Stimulated activated effector memory CD8-positive, alpha-beta T cell treated with anti-CD3 and anti-CD28 coated beads, Interleukin-12 subunit alpha, Interleukin-12 subunit beta, amount 100 ng/mL, for 72 hours (primary cell): ENCODE measurements around the gene HSDL2.
A peak's percentile ranks its signal among the peaks of the same experiment; 100 is the strongest.

Source experiments
- ATAC-seq: fragments of 150-1000 bp; cut with Tn5 transposase; 2 replicates; pipeline ENCODE4 v1.10.0; 2021
- DNase-seq, 2 donors: peaks; one replicate each; pipeline ENCODE4 v3.0.0; 2021 to 2022; ENCODE audit warnings: low spot score in 2 of 2
- H3K27ac Mint-ChIP-seq: one replicate; pipeline ENCODE4 v1.8.0; 2022; ENCODE audit warnings: mild to moderate bottlenecking, mixed read lengths
- H3K36me3 Mint-ChIP-seq: one replicate; pipeline ENCODE4 v1.8.0; 2022; ENCODE audit warnings: mild to moderate bottlenecking, mixed read lengths
- H3K4me1 Mint-ChIP-seq: one replicate; pipeline ENCODE4 v1.8.0; 2022; ENCODE audit warnings: mixed read lengths
- H3K4me3 Mint-ChIP-seq: one replicate; pipeline ENCODE4 v1.8.0; 2022; ENCODE audit warnings: mild to moderate bottlenecking, mixed read lengths
- H3K9me3 Mint-ChIP-seq: one replicate; pipeline ENCODE4 v1.8.0; 2022; ENCODE audit warnings: mixed read lengths

Gene HSDL2

DNA sequence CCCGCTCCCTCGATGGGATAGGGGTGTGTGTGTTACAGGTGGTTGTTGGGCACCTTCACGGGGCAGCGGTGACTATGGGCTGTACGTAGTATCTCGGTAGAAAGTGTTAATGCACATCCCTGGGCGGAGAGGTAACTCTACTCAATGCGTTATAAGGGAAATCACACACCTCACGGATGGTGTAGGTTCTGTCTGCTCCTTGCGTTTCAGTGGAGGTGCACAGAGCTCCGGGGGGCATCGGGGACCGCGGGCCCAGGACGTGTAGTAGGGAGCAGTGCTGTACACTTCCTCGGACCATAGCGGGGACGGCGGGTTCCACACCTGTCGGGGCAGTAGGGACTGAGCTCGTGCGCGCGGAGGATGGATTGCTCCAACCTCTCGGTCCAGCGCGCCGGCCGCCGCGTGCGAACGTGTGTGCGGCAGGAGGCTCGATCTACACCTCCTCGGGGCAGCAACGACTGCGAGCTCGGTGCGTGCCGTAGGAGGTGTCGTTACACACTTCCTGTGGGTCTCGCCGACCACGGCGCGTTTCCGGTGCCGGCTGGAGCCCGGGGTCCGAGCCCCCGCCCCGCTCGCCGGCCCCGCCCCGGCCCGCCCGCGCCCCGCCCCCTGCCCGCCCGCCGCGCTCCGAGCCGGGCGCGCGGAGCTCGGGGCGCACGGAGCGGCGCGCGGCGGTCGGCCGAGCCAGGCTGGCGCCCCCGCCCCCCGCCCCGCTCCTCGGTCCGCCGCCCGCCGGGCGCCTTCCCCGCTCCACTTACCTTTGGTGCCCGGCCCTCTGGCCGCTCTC lies 106.5 kb downstream of the HSDL2 start, which contains the start of gene KIAA1958:
Gene KIAA1958 (plus strand): TSS at position 607 of the 787 bp plus-strand sequence. CDS start 87,254 bp downstream, outside the sequence.
- no peaks in the 10 kb centered on the region for H3K9me3 Mint-ChIP-seq
- H3K27ac Mint-ChIP-seq: peak within 1 kb of the TSS; percentile 95
- H3K4me1 Mint-ChIP-seq: peaks cover 16% of the 10 kb centered on the region
- peak within 1 kb of the TSS; percentile 96 for H3K4me3 Mint-ChIP-seq
- ATAC-seq (peak; percentile 98), DNase-seq (peak; percentile 76 to 91)
- H3K36me3 Mint-ChIP-seq: peaks cover 6% of the 10 kb centered on the region

- ATAC-seq: peak; percentile 49
- peak overlapping the region; percentile 96 for H3K4me3 Mint-ChIP-seq
- peaks cover 16% of the 10 kb centered on the region for H3K4me1 Mint-ChIP-seq
- peak overlapping the region; percentile 68 for H3K27ac Mint-ChIP-seq
- H3K36me3 Mint-ChIP-seq: peaks cover 6% of the 10 kb centered on the region
- DNase-seq: peak; percentile 43 to 77
- H3K9me3 Mint-ChIP-seq: no peaks in the 10 kb centered on the region
Measured at GRCh38 chr9:112487008-112487798, 107.3 kb downstream of the HSDL2 start.

GRCh38 chr9:112487799-112488340 lies 108.0 kb downstream of the HSDL2 start:
- ATAC-seq: no peak

GRCh38 chr9:112489039-112489546 lies 109.2 kb downstream of the HSDL2 start:
- Mint-ChIP-seq H3K36me3 (peaks cover 7% of the 10 kb centered on the region), H3K27ac (no peak overlapping the region), H3K4me1 (peaks cover 16% of the 10 kb centered on the region), H3K4me3 (no peak overlapping the region), H3K9me3 (peaks cover 3% of the 10 kb centered on the region)
- no peak for ATAC-seq
- no peak for DNase-seq

More at GRCh38 chr9:112487799-112488340, 108.0 kb downstream of the HSDL2 start:
- peaks cover 16% of the 10 kb centered on the region for H3K4me1 Mint-ChIP-seq
- DNase-seq: no peak
- H3K27ac Mint-ChIP-seq: peak overlapping the region; percentile 68
- H3K9me3 Mint-ChIP-seq: no peaks in the 10 kb centered on the region
- H3K4me3 Mint-ChIP-seq: peak overlapping the region; percentile 96
- H3K36me3 Mint-ChIP-seq: peaks cover 6% of the 10 kb centered on the region

GRCh38 chr9:112489876-112490666 lies 110.2 kb downstream of the HSDL2 start:
- H3K4me1 Mint-ChIP-seq: peaks cover 16% of the 10 kb centered on the region
- peaks cover 14% of the 10 kb centered on the region for H3K36me3 Mint-ChIP-seq
- peaks cover 9% of the 10 kb centered on the region for H3K9me3 Mint-ChIP-seq
- ATAC-seq (no peak), DNase-seq (no peak)
- no peak overlapping the region for H3K4me3 Mint-ChIP-seq
- H3K27ac Mint-ChIP-seq: no peak overlapping the region

GRCh38 chr9:112493393-112494137 lies 113.7 kb downstream of the HSDL2 start:
- DNase-seq: no peak
- no peak for ATAC-seq
- Mint-ChIP-seq H3K36me3 (peaks cover 8% of the 10 kb centered on the region), H3K4me1 (no peaks in the 10 kb centered on the region), H3K27ac (no peak overlapping the region), H3K4me3 (no peak overlapping the region), H3K9me3 (peaks cover 11% of the 10 kb centered on the region)

- peaks cover 11% of the 10 kb centered on the region for H3K9me3 Mint-ChIP-seq
- no peak for DNase-seq
- peaks cover 8% of the 10 kb centered on the region for H3K36me3 Mint-ChIP-seq
- ATAC-seq: no peak
- H3K4me3 Mint-ChIP-seq: no peak overlapping the region
- no peaks in the 10 kb centered on the region for H3K4me1 Mint-ChIP-seq
- H3K27ac Mint-ChIP-seq: peak overlapping the region; percentile 27
Measured at GRCh38 chr9:112494153-112494552, 114.2 kb downstream of the HSDL2 start.

GRCh38 chr9:112495614-112496013 lies 115.7 kb downstream of the HSDL2 start:
- ATAC-seq (no peak), DNase-seq (no peak)
- peaks cover 8% of the 10 kb centered on the region for H3K36me3 Mint-ChIP-seq
- no peak overlapping the region for H3K4me3 Mint-ChIP-seq
- peaks cover 11% of the 10 kb centered on the region for H3K9me3 Mint-ChIP-seq
- no peaks in the 10 kb centered on the region for H3K4me1 Mint-ChIP-seq
- no peak overlapping the region for H3K27ac Mint-ChIP-seq

DNA sequence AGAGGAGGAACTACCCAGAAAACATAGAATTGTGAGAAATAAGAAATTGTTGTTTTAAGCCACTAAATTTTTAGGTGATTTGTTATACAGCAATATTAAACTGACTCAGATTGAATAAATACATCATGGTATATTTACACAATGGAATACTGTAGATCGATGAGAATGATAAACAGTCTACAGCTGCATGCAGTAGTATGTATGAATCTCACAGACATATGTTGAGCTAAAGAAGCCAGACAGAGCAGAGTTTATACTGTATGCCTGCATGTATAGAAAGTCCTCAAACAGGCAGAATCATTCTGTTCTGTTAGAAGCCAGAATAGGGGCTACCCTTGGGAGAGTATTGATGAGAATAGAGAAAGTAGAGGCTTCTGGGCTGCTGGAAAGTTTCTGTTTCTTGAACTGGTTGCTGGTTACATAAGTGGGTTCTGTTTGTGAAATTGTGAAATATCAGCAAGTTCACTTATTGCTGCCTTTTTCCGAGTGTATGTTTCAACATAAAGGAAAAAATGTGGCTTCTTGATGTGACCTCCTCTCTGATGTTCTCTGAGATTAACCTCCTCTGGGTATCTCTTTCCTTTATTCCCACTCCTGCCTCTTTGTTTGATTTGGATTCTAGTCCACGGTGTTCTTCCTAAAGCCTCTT lies 116.3 kb downstream of the HSDL2 start:
- DNase-seq: no peak
- H3K9me3 Mint-ChIP-seq: peaks cover 11% of the 10 kb centered on the region
- peaks cover 8% of the 10 kb centered on the region for H3K36me3 Mint-ChIP-seq
- H3K4me3 Mint-ChIP-seq: no peak overlapping the region
- H3K4me1 Mint-ChIP-seq: no peaks in the 10 kb centered on the region
- ATAC-seq: no peak
- H3K27ac Mint-ChIP-seq: no peak overlapping the region

DNA sequence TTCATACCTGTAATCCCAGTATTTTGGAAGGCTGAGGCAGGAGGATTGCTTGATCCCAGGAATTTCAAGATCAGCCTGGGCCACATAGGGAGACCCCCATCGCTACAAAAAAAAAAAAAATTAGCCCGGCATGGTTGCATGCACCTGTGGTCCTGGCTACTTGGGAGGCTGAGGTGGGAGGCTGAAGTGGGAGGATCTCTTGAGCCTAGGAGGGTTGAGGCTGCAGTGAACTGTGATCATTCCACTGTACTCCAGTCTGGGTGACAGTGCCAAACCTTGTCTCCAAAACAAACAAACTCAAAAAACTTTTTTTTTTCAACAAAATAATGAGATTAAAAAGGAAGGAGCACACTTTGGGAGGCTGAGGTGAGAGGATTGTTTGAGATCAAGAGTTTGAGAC lies 120.9 kb downstream of the HSDL2 start:
- Mint-ChIP-seq H3K36me3 (no peaks in the 10 kb centered on the region), H3K4me1 (no peaks in the 10 kb centered on the region), H3K27ac (no peak overlapping the region), H3K4me3 (no peak overlapping the region), H3K9me3 (no peaks in the 10 kb centered on the region)
- no peak for DNase-seq
- no peak for ATAC-seq

- ATAC-seq: no peak
- no peaks in the 10 kb centered on the region for H3K9me3 Mint-ChIP-seq
- no peak overlapping the region for H3K4me3 Mint-ChIP-seq
- H3K27ac Mint-ChIP-seq: no peak overlapping the region
- DNase-seq: no peak
- H3K4me1 Mint-ChIP-seq: no peaks in the 10 kb centered on the region
- no peaks in the 10 kb centered on the region for H3K36me3 Mint-ChIP-seq
Measured at GRCh38 chr9:112501287-112501686, 121.4 kb downstream of the HSDL2 start.

DNA sequence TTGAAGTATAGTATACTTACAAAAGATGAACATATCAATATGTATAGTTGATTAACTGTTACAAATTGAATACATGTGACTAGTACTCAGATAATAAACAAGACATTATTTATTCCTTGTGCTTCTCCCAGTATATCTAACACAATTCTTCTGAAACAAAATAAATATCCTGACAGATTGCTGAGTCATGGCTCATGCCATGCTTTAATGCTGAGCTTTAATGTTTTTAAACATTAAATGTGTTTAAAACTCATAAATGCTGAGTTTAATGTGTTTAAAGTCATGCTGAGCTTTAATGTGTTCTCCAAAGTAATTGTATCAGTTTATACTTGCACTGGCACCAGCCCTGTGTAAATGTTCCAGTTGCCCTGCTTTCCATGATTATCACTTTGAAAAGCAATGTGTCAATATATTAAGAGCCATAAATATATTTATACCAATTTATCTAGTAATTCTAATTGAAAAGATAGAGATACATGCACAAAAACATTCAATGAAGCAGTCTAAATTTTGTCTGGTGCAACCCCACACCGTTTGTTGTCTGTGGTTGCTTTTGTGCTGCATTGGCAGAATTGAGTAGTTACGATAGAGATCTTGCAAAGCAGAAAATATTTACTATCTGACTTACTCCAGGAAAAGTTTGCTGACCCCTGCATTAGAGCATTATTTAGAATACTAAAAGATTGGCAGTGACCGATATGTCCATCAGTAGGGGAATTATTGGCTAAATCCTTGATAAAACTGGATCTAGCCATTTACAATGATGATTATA lies 122.5 kb downstream of the HSDL2 start:
- ATAC-seq (no peak), DNase-seq (no peak)
- Mint-ChIP-seq H3K4me3 (no peak overlapping the region), H3K9me3 (no peaks in the 10 kb centered on the region), H3K27ac (no peak overlapping the region), H3K4me1 (no peaks in the 10 kb centered on the region), H3K36me3 (no peaks in the 10 kb centered on the region)

- ATAC-seq (no peak), DNase-seq (no peak)
- no peaks in the 10 kb centered on the region for H3K4me1 Mint-ChIP-seq
- no peak overlapping the region for H3K27ac Mint-ChIP-seq
- no peak overlapping the region for H3K4me3 Mint-ChIP-seq
- H3K9me3 Mint-ChIP-seq: no peaks in the 10 kb centered on the region
- H3K36me3 Mint-ChIP-seq: no peaks in the 10 kb centered on the region
Measured at GRCh38 chr9:112503170-112503569, 123.3 kb downstream of the HSDL2 start.
